IMR-90 (cell line): ENCODE results near the gene PNMA6E.

Experiments used
- BHLHE40 ChIP-seq: fragments of 150-350 bp; IDR thresholded peaks from 2 replicates; pipeline ENCODE4 v1.6.1; 2016; ENCODE audit warnings: mild to moderate bottlenecking, low read depth, low read length
- CTCF ChIP-seq: conservative IDR thresholded peaks from 2 replicates; pipeline ENCODE4 v1.5.1; 2012; ENCODE audit warnings: mild to moderate bottlenecking, low read depth, low read length, improper control_type of control experiment
- MXI1 ChIP-seq: IDR thresholded peaks from 2 replicates; pipeline ENCODE4 v1.6.1; 2012; ENCODE audit warnings: low read depth, mild to moderate bottlenecking, low read length, moderate library complexity, borderline replicate concordance
- POLR2A ChIP-seq: IDR thresholded peaks from 2 replicates; pipeline ENCODE4 v1.6.1; 2012; ENCODE audit warnings: mild to moderate bottlenecking, low read depth, low read length
- SMC3 ChIP-seq: fragments of 150-350 bp; IDR thresholded peaks from 2 replicates; pipeline ENCODE4 v1.6.1; 2016; ENCODE audit warnings: low read depth, mild to moderate bottlenecking, antibody characterized with exemption, low read length, moderate library complexity

GRCh38 chrX:153440556-153441135, 39.5 kb upstream of the PNMA6E start:
- no peak for TF ChIP-seq BHLHE40
- TF ChIP-seq CTCF: no peak
- no peak for TF ChIP-seq MXI1
- no peak for TF ChIP-seq POLR2A
- no peak for TF ChIP-seq SMC3
